ENCODE results near the gene HLA-DMB. TPM values are rescaled to one million over a fixed set of nuclear protein-coding genes. Genes with fewer than 3 reads are reported as not detected.

Gene HLA-DMB
- total RNA-seq: 4.9 TPM

DNA sequence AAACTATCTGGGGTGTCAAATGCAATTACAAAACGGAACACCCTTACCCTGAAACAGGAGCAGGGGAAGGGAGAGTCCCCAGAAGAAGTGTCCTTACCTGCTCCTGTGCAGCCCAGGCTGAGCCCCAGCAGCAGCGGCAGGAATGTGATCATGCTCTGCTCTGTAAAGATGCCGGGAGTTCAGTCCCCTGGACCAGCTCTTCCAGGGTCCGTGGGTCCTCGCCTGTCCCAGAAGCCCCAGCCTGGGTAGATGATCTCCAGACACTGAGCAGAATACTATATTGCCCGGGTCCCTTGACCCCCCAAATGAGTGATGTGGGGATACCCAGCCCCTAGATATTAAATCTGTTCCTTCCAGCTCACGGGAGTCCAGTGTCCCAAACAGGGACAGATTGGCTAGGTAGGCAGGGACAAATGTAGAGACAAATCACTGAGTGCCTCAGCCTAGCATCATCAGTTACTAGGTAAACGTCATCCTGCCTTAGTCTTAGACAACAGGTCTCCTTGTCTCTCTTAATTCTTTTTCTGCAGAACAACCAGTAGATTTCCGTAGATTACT, at the start of gene HLA-DMB:
HLA-DMB (minus strand) TSS at position 373 of the 558 bp plus-strand sequence; CDS start at position 152, 221 bp downstream.

DNA sequence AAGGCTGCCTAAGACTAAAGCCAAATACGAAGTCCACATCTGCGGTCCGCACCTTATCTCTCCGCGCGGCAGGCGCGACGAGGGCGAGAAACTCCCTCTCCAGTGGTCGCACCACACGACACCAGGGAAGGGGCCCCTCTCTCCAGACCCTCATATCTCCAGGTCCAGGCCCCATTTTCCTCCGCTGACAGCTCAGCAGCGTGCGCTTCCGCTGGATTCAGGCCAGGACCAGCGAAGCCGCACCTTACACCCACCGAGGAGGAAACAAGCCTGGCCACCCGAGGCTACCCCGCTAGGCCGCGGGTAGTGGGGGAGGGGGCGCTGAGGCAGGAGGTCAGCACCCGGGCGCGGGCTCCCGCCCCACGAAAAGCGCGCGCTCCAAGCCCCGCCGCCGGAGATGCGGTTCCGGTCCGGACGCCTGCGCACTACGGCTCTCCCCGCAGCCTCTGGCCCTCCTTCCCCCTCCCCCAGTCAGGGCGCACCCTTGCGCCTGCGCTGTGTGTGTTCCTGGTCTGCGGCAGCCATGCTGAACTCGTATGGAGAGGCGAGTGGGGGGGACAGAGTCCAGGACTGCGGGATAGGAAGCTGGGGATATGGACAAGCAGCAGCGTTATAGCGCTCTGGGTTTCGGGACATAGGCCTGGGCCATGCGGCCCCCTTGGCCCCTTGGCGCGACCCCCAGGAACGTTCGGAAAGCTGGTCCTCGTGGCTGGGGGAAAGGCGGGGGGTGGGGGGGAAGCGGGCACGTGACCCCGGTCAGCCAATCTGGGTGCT, 27.5 kb upstream of the HLA-DMB start, which contains the start of gene BRD2:
BRD2 (plus strand) TSS at position 502 of the 774 bp plus-strand sequence. CDS start 4,305 bp downstream, outside the sequence.

GRCh38 chr6:32952817-32953739, 12.2 kb upstream of the HLA-DMB start, which contains the start of gene HLA-DMA:
TSS of gene HLA-DMA (minus strand) at chr6:32953097. CDS start at chr6:32953036, 61 bp downstream.

Other genes with a start within 250 kb of the HLA-DMB start
- not detected for gene HLA-DQA2, start 199.6 kb downstream of the HLA-DMB start, total RNA-seq
- not detected for gene HLA-DQB2, start 177.5 kb downstream of the HLA-DMB start, total RNA-seq
- gene HLA-DOB, start 124.0 kb downstream of the HLA-DMB start, total RNA-seq: not detected
- 6.2 TPM for gene TAP2, start 102.3 kb downstream of the HLA-DMB start, total RNA-seq
- gene PSMB8, start 97.0 kb downstream of the HLA-DMB start, total RNA-seq: 10.6 TPM
- gene TAP1, start 87.3 kb downstream of the HLA-DMB start, total RNA-seq: 12.8 TPM
- gene PSMB9, start 86.8 kb downstream of the HLA-DMB start, total RNA-seq: 4.0 TPM
- gene HLA-DMA, start 12.1 kb upstream of the HLA-DMB start, total RNA-seq: 2.6 TPM
- 125 TPM for gene BRD2, start 27.6 kb upstream of the HLA-DMB start, total RNA-seq
- gene HLA-DOA, start 68.6 kb upstream of the HLA-DMB start, total RNA-seq: 0.71 TPM
- 7.6 TPM for gene HLA-DPA1, start 132.6 kb upstream of the HLA-DMB start, total RNA-seq
- gene HLA-DPB1, start 135.0 kb upstream of the HLA-DMB start, total RNA-seq: 6.7 TPM

Measured in camera-type eye (tissue), 1 donor.